HL-60 (cell line): ENCODE measurements around the gene CRYBG2.

ENCODE experiments used
- DNase-seq, 2 experiments: peaks; one replicate each; pipeline ENCODE4 v3.0.0-alpha.2; 2010 to 2020; ENCODE audit warnings: low read depth in 1 of 2, low spot score in 1 of 2
- H3K27ac ChIP-seq: fragments of 250-450 bp; sonication (Bioruptor Pico); replicated peaks from 2 replicates; pipeline ENCODE4 v1.5.1; 2020; ENCODE audit warnings: mild to moderate bottlenecking, moderate library complexity
- H3K27me3 ChIP-seq: fragments of 250-450 bp; sonication (Bioruptor Pico); 2 replicates; pipeline ENCODE4 v1.5.1; 2021; ENCODE audit warnings: mild to moderate bottlenecking, moderate library complexity; ENCODE audit not compliant: insufficient read depth, poor library complexity, severe bottlenecking
- H3K4me3 ChIP-seq: replicated peaks from 2 replicates; pipeline ENCODE4 v1.5.1; 2011; ENCODE audit warnings: mild to moderate bottlenecking, control low read depth, low read length; ENCODE audit not compliant: insufficient read depth
- GABPA ChIP-seq: IDR thresholded peaks from 2 replicates; pipeline ENCODE4 v1.6.1; 2012; ENCODE audit warnings: low read depth
- POLR2AphosphoS5 ChIP-seq: IDR thresholded peaks from 2 replicates; pipeline ENCODE4 v1.6.1; 2012; ENCODE audit warnings: low read depth
- REST ChIP-seq: IDR thresholded peaks from 2 replicates; pipeline ENCODE4 v1.6.1; 2012; ENCODE audit warnings: low read depth; ENCODE audit not compliant: insufficient replicate concordance
- SPI1 ChIP-seq: IDR thresholded peaks from 2 replicates; pipeline ENCODE4 v1.6.1; 2012; ENCODE audit warnings: low read depth, mild to moderate bottlenecking, borderline replicate concordance
- TF ChIP-seq, protein P1 (sequence below): IDR thresholded peaks from one replicate; pipeline ENCODE4 v1.5.1; 2011; ENCODE audit warnings: low read length, control low read depth, inconsistent platforms; ENCODE audit not compliant: insufficient read depth

The CRYBG2 gene

GRCh38 chr1:26352338-26352679 is 1.6 kb downstream of the CRYBG2 start:
- no peak for DNase-seq
- no peak overlapping the region for H3K4me3 ChIP-seq
- H3K27ac ChIP-seq = no peak overlapping the region
- H3K27me3 ChIP-seq = no peaks in the 10 kb centered on the region
- TF ChIP-seq POLR2AphosphoS5 (no peak), GABPA (no peak), SPI1 (no peak), REST (no peak)
- TF ChIP-seq, protein P1, sequence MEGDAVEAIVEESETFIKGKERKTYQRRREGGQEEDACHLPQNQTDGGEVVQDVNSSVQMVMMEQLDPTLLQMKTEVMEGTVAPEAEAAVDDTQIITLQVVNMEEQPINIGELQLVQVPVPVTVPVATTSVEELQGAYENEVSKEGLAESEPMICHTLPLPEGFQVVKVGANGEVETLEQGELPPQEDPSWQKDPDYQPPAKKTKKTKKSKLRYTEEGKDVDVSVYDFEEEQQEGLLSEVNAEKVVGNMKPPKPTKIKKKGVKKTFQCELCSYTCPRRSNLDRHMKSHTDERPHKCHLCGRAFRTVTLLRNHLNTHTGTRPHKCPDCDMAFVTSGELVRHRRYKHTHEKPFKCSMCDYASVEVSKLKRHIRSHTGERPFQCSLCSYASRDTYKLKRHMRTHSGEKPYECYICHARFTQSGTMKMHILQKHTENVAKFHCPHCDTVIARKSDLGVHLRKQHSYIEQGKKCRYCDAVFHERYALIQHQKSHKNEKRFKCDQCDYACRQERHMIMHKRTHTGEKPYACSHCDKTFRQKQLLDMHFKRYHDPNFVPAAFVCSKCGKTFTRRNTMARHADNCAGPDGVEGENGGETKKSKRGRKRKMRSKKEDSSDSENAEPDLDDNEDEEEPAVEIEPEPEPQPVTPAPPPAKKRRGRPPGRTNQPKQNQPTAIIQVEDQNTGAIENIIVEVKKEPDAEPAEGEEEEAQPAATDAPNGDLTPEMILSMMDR = no peak

DNA sequence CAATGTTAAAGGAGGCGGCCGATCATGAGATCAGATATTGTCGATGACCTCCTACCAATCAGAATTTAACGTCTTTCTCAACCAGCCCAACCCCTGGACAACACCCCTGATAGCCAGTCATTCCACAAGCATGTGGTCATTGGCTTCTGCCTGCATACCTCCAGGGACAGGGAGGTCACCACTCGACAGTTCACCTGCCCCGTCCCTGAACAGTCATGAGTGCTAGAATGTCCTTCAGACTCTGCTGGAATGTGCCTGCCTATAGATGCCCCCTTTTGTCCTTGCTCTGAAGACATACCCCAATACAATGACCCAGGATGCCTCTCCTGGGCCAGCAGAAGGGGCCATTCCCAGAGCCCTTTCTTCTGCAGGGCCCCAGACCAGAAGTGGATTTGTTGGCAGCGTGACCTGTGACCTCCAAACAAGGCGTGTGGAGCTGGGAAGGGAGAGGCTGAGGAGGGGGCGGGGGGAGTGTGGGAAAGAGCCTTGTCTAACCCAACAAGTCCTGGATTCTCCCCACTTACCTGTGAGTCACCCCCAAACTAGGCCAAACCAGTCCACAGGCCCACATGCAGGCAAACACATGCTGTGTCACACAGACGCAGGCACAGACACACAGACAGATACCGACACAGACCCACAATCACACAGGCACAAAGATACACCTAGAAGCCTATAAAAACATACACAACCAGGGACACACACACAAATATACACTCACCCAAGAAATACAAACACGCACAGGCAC is 2.2 kb downstream of the CRYBG2 start:
- H3K27ac ChIP-seq = no peak overlapping the region
- H3K27me3 ChIP-seq = no peaks in the 10 kb centered on the region
- no peak overlapping the region for H3K4me3 ChIP-seq
- TF ChIP-seq GABPA (no peak), SPI1 (no peak), REST (no peak), POLR2AphosphoS5 (no peak)
- TF ChIP-seq, protein P1 = no peak
- no peak for DNase-seq

GRCh38 chr1:26350701-26351589 is 3.0 kb downstream of the CRYBG2 start:
- no peak overlapping the region for H3K4me3 ChIP-seq
- H3K27me3 ChIP-seq = no peaks in the 10 kb centered on the region
- no peak overlapping the region for H3K27ac ChIP-seq
- TF ChIP-seq GABPA = no peak
- no peak for TF ChIP-seq SPI1
- TF ChIP-seq POLR2AphosphoS5 = no peak
- DNase-seq = no peak

DNA sequence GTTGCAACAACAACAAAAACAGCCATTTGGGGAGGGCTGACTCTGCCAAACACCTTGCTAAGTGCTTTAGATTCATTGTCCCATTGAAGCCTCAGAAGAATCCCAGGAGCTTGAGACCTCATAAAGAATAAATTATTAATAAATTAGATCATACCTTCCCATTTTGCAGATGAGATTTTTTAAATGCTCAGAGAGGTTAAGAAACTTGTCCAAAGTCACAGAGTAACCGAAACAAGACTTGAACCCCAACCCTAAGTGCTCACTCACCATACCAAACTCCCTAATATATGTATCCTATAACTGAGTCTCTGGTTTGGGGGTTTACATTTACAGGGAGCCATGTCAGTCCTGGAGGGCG is 3.6 kb downstream of the CRYBG2 start:
- H3K4me3 ChIP-seq = no peak overlapping the region
- no peak for DNase-seq
- H3K27ac ChIP-seq = no peak overlapping the region
- TF ChIP-seq SPI1 (no peak), POLR2AphosphoS5 (no peak), REST (no peak), GABPA (no peak)
- TF ChIP-seq, protein P1 = no peak
- no peaks in the 10 kb centered on the region for H3K27me3 ChIP-seq
